SK-N-MC (cell line): Measurements from ENCODE around the gene FAM120A.

ENCODE experiments used
- EZH2 ChIP-seq: fragments of 200-600 bp; sonication (generic); IDR thresholded peaks from one replicate; pipeline ENCODE4 v1.6.1; 2017; ENCODE audit warnings: antibody characterized with exemption
- POLR2AphosphoS5 ChIP-seq: IDR thresholded peaks from 2 replicates; pipeline ENCODE4 v1.6.1; 2012; ENCODE audit warnings: mild to moderate bottlenecking, low read depth, low read length, borderline replicate concordance

DNA sequence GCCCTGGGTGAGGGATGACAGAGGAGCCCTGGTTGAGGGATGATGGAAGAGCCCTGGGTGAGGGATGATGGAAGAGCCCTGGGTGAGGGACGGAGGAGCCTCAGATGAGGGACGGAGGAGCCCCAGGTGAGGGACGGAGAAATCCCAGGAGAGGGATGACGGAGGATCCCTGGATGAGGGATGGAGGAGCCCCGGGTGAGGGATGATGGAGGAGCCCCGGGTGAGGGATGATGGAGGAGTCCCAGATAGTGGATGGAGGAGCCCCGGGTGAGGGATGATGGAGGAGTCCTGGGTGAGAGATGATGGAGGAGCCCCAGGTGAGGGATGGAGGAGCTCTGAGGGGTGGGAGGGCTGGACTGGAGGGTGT, 135.8 kb downstream of the FAM120A start:
- TF ChIP-seq POLR2AphosphoS5 (no peak), EZH2 (no peak)
